ENCODE results near the gene PTGIR. TPM values are rescaled to one million over a fixed set of nuclear protein-coding genes. Genes with fewer than 3 reads are reported as not detected.
A peak's percentile ranks its signal among the peaks of the same experiment; 100 is the strongest.

PTGIR gene
- total RNA-seq, 1 donor from 2014 or later = not detected

DNA sequence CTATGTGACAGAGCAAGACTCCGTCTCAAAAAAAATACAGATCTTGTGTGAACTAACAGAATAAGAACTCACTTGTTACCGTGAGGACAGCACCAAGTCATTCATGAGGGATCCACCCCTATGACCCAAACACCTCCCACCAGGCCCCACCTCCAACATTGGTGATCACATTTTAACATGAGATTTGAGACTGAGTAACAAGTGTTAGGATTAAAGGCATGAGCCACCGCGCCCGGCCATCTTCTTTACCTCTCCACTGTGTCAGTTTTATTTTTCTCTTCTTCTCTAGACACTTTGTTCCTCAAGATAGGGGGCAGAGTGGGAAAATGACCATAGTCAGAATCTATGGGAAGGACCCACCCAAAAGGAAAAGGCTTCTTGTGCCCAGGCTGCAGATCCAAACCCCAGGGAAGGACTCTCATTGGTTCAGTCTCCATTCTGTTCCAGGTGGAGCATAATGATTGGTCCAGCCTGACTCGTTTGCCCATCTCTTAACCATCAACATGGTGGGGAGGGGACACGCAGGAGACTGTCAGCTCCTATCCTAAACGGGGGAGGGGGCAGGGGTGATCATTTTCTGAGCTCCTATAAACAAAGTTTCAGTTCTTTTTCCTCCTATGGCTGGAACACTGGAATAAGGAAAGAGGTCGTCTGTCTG, 25.0 kb downstream of the PTGIR start:
- no peak for DNase-seq (ENCODE audit: low read depth)
- H3K27me3 ChIP-seq (ENCODE audit: control insufficient read depth, insufficient read depth, low read length) = no peaks in the 10 kb centered on the region
- H3K36me3 ChIP-seq (ENCODE audit: control insufficient read depth, insufficient read depth, low read length) = no peaks in the 10 kb centered on the region
- peak overlapping the region; percentile 53 for H3K4me3 ChIP-seq (ENCODE audit: low read depth, low read length)
- no peak for TF ChIP-seq CTCF (IDR thresholded peaks at IDR 0.05; ENCODE audit: insufficient read depth, low read length, poor library complexity, severe bottlenecking)

DNA sequence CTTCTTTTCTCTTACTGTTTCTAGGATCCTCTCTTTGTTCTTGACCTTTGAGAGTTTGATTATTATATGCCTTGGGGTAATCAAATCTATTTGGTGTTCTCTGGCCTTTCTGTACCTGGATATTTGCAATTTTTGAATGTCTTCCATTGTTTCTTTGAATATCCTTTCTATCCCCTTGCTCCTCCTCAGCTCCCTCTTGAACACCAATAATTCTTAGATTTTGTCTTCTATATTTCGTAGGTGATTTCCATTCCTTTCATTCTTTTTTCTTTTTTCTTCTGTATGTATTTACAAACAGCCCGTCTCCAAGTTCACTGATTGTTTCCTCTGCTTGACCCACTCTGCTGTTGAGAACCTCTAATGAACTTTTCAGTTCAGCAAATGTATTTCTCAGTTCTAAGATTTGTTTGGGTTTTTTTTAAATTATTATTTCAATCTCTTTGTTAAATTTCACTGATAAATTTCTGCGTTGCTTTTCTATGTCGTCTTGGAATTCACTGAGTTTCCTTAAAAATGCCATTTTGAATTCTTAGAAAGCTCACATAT, 26.4 kb downstream of the PTGIR start:
- no peak for DNase-seq (ENCODE audit: low read depth)
- Histone ChIP-seq H3K27me3 (ENCODE audit: control insufficient read depth, insufficient read depth, low read length) (no peaks in the 10 kb centered on the region), H3K4me3 (ENCODE audit: low read depth, low read length) (no peak overlapping the region), H3K36me3 (ENCODE audit: control insufficient read depth, insufficient read depth, low read length) (no peaks in the 10 kb centered on the region)
- no peak for TF ChIP-seq CTCF (IDR thresholded peaks at IDR 0.05; ENCODE audit: insufficient read depth, low read length, poor library complexity, severe bottlenecking)

DNA sequence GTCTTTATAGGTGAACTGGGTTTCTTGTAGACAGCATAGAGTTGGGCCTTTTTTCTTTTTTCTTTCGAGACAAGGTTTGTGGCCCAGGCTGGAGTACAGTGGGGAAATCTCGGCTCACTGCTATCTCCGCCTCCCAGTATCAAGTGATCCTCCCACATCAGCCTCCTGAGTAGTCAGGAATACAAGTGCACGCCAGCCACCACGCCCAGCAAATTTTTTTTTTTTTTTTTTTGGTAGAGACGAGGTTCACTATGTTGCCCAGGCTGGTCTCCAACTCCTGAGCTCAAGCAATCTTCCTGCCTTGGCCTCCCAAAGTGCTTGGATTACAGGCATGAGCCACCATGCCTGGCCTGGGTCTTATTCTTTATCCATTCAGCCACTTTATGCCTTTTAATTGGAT, 28.9 kb downstream of the PTGIR start:
- Histone ChIP-seq H3K4me3 (ENCODE audit: low read depth, low read length) (no peak overlapping the region), H3K27me3 (ENCODE audit: control insufficient read depth, insufficient read depth, low read length) (no peaks in the 10 kb centered on the region), H3K36me3 (ENCODE audit: control insufficient read depth, insufficient read depth, low read length) (no peaks in the 10 kb centered on the region)
- DNase-seq (ENCODE audit: low read depth) = no peak
- no peak for TF ChIP-seq CTCF (IDR thresholded peaks at IDR 0.05; ENCODE audit: insufficient read depth, low read length, poor library complexity, severe bottlenecking)

DNA sequence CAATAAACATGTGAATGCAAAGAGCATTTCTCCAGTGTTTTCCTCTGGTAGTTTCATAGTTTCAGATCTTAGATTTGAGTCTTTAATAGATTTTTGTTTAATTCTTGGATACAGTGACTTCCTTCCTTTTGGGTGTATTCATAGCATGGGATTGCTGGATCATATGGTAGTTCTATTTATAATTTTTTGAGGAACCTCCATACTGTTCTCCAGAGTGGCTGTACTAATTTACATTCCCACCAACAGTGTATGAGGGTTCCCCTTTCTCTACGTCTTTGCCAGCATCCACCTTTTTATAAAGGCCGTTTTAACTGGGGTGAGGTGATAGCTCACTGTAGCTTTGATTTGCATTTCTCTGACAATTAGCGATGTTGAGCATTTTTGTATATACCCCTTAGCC, 33.0 kb downstream of the PTGIR start:
- TF ChIP-seq CTCF (IDR thresholded peaks at IDR 0.05; ENCODE audit: insufficient read depth, low read length, poor library complexity, severe bottlenecking) = no peak
- H3K27me3 ChIP-seq (ENCODE audit: control insufficient read depth, insufficient read depth, low read length) = no peaks in the 10 kb centered on the region
- no peaks in the 10 kb centered on the region for H3K36me3 ChIP-seq (ENCODE audit: control insufficient read depth, insufficient read depth, low read length)
- H3K4me3 ChIP-seq (ENCODE audit: low read depth, low read length) = no peak overlapping the region
- no peak for DNase-seq (ENCODE audit: low read depth)

- Histone ChIP-seq H3K4me3 (ENCODE audit: low read depth, low read length) (no peak overlapping the region), H3K27me3 (ENCODE audit: control insufficient read depth, insufficient read depth, low read length) (no peaks in the 10 kb centered on the region), H3K36me3 (ENCODE audit: control insufficient read depth, insufficient read depth, low read length) (no peaks in the 10 kb centered on the region)
- TF ChIP-seq CTCF (IDR thresholded peaks at IDR 0.05; ENCODE audit: insufficient read depth, low read length, poor library complexity, severe bottlenecking) = no peak
- DNase-seq (ENCODE audit: low read depth) = no peak
Measured at GRCh38 chr19:46591254-46591653, 33.6 kb downstream of the PTGIR start.

DNA sequence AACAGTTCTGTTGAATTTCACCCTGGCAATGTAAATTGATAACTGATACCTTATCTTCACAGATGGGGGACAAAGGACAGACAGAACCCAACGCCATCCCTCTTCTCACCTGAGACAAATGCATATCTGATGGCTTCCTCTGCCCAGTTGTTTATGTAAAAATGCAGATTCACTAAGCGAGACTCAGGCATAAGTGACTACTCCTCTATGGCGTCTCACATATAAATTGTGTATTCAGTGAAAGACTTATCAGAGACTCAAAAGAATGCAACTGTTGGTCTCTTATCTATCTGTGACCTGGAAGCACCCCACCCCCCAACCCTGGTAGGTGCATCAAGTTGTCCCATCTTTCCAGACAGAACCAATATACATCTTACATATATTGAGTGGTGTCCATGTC, 37.0 kb downstream of the PTGIR start:
- Histone ChIP-seq H3K36me3 (ENCODE audit: control insufficient read depth, insufficient read depth, low read length) (no peaks in the 10 kb centered on the region), H3K27me3 (ENCODE audit: control insufficient read depth, insufficient read depth, low read length) (no peaks in the 10 kb centered on the region), H3K4me3 (ENCODE audit: low read depth, low read length) (no peak overlapping the region)
- no peak for DNase-seq (ENCODE audit: low read depth)
- TF ChIP-seq CTCF (IDR thresholded peaks at IDR 0.05; ENCODE audit: insufficient read depth, low read length, poor library complexity, severe bottlenecking) = no peak

Measured in kidney epithelial cell (primary cell).